ENCODE measurements around the gene PDIA5.

DNA sequence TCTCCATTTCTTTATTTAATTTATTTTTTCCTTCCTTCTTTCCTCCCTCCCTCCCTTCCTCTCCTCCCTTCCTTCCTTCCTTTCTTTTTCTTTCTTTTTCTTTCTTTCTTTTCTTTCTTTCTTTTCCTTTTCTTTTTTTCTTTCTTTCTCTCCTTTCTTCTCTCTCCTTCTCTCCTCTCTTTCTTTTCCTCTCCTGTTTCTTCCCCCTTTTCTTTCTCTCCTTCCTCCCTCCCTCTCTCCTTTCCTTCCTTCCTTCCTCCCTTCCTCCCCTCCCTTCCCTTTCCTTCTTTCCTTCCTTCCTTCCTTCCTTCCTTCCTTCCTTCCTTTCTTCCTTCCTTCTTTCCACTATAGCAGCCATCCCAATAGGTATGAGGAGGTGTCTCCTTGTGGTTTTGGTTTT, 6.8 kb upstream of the PDIA5 start:
- TF ChIP-seq, protein P1, sequence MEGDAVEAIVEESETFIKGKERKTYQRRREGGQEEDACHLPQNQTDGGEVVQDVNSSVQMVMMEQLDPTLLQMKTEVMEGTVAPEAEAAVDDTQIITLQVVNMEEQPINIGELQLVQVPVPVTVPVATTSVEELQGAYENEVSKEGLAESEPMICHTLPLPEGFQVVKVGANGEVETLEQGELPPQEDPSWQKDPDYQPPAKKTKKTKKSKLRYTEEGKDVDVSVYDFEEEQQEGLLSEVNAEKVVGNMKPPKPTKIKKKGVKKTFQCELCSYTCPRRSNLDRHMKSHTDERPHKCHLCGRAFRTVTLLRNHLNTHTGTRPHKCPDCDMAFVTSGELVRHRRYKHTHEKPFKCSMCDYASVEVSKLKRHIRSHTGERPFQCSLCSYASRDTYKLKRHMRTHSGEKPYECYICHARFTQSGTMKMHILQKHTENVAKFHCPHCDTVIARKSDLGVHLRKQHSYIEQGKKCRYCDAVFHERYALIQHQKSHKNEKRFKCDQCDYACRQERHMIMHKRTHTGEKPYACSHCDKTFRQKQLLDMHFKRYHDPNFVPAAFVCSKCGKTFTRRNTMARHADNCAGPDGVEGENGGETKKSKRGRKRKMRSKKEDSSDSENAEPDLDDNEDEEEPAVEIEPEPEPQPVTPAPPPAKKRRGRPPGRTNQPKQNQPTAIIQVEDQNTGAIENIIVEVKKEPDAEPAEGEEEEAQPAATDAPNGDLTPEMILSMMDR (IDR thresholded peaks at IDR 0.05): no peak
- TF ChIP-seq SIN3A (IDR thresholded peaks at IDR 0.05; ENCODE audit: borderline replicate concordance, insufficient read depth, low read depth, low read length) (no peak), POLR2AphosphoS5 (IDR thresholded peaks at IDR 0.05; ENCODE audit: low read depth, low read length) (no peak), TCF7L2 (IDR thresholded peaks at IDR 0.05; ENCODE audit: low read depth, low read length) (no peak)
- TF ChIP-seq, protein P2, sequence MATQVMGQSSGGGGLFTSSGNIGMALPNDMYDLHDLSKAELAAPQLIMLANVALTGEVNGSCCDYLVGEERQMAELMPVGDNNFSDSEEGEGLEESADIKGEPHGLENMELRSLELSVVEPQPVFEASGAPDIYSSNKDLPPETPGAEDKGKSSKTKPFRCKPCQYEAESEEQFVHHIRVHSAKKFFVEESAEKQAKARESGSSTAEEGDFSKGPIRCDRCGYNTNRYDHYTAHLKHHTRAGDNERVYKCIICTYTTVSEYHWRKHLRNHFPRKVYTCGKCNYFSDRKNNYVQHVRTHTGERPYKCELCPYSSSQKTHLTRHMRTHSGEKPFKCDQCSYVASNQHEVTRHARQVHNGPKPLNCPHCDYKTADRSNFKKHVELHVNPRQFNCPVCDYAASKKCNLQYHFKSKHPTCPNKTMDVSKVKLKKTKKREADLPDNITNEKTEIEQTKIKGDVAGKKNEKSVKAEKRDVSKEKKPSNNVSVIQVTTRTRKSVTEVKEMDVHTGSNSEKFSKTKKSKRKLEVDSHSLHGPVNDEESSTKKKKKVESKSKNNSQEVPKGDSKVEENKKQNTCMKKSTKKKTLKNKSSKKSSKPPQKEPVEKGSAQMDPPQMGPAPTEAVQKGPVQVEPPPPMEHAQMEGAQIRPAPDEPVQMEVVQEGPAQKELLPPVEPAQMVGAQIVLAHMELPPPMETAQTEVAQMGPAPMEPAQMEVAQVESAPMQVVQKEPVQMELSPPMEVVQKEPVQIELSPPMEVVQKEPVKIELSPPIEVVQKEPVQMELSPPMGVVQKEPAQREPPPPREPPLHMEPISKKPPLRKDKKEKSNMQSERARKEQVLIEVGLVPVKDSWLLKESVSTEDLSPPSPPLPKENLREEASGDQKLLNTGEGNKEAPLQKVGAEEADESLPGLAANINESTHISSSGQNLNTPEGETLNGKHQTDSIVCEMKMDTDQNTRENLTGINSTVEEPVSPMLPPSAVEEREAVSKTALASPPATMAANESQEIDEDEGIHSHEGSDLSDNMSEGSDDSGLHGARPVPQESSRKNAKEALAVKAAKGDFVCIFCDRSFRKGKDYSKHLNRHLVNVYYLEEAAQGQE (IDR thresholded peaks at IDR 0.05; ENCODE audit: insufficient read depth in 1 of 2, low read depth in 2 of 2, low read length in 1 of 2): no peak
